Femur (tissue), 1 donor: ENCODE results near the gene MYL5.
A peak's percentile ranks its signal among the peaks of the same experiment; 100 is the strongest.

Source experiments
- DNase-seq: peaks from one replicate; pipeline ENCODE4 v3.0.0-alpha.2; 2017

MYL5 gene

DNA sequence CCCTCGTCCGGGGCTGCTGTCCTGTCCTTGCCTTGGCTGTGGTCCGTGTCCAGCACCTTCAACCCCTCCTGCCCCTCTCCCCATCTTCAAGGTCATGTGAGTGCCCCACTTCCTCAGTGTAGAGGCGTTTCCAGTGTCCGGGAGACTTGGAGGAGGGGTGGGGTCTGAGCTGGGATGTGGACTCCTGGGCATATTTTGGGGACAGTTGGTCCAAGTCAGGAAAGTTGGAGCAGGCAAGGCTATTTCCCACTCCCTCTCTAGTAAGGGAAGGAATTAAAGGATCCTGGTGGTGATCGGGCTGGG is 34.2 kb downstream of the MYL5 start:
- DNase-seq, result no peak

- no peak for DNase-seq
These were observed 35.0 kb downstream of the MYL5 start for GRCh38 chr4:709348-709747.

- DNase-seq, result no peak
These were observed 35.8 kb downstream of the MYL5 start for GRCh38 chr4:710116-710515.

DNA sequence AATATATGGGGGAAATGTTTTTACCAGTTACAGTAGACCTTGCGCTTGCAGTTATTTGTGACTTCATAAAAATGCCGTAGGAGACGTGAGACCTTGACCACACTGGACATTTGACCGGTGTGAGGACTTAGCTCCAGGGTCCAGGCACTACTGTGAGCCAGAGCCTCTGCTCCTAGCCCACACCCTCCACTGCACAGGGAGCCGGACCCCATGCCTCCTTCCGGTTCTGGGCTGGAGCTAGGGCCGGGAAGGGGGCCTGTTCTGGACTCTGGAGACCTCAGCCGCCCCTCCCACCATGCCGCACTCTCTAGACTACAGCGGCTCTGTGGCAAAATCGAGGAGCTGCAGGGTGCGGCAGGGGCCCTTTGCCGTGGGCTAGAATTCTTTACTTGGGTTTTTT is 36.6 kb downstream of the MYL5 start:
- no peak for DNase-seq

GRCh38 chr4:712093-712492 is 37.8 kb downstream of the MYL5 start:
- DNase-seq, result no peak

GRCh38 chr4:712916-713632 is 38.7 kb downstream of the MYL5 start:
- DNase-seq, result no peak

- no peak for DNase-seq
These were observed 39.7 kb downstream of the MYL5 start for GRCh38 chr4:714087-714486.

GRCh38 chr4:717601-718320 is 43.4 kb downstream of the MYL5 start:
- DNase-seq, result no peak

- DNase-seq, result no peak
These were observed 44.1 kb downstream of the MYL5 start for GRCh38 chr4:718460-718859.

DNA sequence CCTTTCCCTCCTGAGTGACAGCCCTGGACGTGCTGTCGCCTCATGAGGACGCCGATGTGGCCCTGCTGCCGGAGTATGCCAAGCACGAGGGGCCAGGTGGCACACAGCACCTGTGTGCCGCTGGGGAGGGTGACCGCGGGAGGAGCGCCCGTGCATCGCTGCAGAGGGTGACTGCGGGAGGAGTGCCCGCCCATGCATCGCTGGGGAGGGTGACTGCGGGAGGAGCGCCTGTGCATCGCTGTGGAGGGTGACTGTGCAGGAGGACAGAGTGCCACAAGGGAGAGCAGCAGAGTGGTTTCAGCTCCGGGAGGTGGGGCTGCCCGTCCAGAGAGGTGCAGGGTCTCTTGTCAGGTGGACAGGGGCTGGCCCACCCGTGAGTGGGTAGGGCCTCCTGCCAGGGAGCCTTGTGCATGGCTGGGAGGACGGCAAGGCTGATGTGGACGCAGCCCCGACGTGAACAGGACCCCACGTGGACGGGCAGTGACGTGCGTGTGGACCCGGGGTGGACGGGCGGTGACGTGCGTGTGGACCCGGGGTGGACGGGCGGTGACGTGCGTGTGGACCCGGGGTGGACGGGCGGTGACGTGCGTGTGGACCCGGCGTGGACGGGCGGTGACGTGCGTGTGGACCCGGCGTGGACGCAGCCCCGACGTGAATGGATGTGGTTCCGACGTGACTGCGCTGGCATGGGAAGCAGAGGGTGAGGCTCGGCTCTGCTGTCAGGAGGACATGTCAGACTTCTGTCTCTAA is 45.9 kb downstream of the MYL5 start:
- no peak for DNase-seq

DNA sequence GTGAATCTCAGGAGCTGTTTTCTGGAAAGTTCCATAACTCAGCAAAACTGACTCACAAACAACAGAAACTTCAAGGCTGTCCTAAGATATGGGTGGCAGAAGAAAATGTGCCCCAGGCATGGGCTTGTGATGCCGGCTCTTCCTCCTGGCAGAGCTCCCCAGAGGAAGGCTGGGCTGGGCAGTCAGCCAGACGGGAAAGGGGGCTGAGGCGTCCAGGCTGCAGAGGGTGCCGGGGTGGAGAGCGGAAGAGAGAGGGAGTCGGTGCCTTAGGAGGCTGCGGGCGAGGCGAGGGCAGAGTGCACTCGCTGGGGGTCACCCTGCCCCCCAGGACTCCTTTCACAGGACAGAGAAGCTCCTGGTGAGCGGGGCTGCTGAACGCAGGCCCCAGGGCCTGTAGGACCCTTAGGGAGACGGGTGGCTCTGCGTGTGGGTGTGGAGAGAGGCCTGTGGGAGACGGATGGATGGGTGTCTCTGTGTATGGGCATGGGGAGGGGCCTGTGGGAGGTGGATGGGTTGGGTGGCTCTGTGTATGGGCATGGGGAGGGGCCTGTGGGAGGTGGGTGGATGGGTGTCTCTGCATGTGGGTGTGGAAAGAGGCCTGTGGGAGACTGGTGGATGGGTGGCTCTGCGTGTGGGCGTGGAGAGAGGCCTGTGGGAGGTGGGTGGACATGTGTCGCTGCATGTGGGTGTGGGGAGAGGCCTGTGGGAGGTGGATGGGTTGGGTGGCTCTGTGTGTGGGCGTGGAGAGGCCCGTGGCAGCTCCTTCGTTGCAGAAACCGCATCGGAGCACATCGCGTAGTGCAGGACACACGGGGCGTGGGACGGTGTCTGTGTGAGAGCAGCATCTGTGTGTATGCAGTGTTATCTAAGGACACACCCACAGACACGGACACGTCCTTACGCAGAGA is 47.2 kb downstream of the MYL5 start:
- no peak for DNase-seq

- no peak for DNase-seq
These were observed 47.9 kb downstream of the MYL5 start for GRCh38 chr4:722169-722725.

- no peak for DNase-seq
These were observed 48.6 kb downstream of the MYL5 start for GRCh38 chr4:722851-723360.

DNA sequence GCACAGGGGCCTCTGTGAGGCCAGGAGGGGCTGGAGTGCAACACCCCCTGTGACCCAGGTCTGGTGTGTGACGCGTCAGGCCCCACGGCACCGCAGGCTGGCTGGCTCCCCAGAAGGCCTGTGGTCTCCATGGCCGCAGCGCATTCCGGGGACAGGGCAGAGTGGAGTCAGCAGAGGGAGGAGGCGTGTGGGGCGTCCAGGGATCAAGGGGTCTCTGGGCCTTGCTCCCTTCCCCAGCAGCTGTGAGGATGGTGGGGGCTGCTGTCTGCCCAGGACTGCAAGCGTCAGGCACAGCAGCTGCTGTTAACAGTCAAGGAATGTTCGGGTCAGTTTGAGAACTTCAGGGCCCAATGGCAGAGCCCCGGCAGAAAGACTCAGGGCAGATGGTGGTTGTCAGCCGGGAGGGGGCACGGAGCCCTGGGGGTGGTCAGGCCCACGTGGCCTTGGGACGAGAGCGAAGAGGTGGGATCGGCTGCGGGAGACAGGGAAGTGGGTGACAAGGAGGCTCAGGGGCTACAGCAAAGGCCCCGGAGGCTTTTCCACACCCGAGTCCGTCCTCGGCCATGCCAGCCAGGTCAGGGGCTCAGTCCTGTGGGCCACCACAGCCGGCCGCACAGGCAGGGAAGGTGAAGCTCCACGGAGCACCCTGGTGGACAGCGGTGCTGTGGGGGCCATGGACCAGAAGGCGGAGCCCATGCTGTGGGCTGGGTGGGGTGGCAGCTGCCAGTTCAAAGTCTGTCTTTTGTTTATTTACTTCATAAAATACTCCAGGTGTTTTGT is 49.6 kb downstream of the MYL5 start:
- peak; percentile 73 for DNase-seq

- DNase-seq, result no peak
These were observed 51.3 kb downstream of the MYL5 start for GRCh38 chr4:725391-726234.

DNA sequence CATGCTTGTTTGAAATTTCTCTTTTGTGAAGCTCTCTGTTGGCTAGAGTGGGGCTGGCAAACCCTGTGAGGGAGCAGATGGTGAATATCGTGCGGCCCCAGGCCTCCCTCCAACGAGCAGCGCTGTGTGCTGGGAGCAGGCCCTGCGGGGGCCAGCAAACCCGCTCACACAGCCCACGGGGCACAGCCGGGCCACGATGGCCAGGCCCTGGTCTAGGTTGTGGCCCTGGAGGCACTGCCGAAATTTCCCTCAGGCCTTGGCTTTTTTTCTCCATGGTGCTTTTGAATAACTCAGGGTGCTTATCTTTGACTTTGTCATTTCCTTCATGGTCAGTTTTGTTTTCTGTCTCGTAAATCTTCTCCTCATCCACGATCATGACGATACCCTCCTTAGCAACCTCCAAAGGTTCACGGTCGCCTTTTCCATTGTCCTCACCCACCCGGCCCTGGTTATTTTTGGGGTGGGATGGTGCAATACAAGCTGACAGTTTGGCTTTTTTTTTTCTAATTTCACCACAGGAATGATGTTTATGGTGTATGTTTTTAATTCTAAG is 52.0 kb downstream of the MYL5 start:
- no peak for DNase-seq

- no peak for DNase-seq
These were observed 52.5 kb downstream of the MYL5 start for GRCh38 chr4:726838-727237.

GRCh38 chr4:727576-727975 is 53.2 kb downstream of the MYL5 start:
- no peak for DNase-seq

GRCh38 chr4:729336-730315 is 55.3 kb downstream of the MYL5 start:
- no peak for DNase-seq
